ENCODE results near the gene CLEC12A.
"Not testable (repeated sequence)": the region's sequence is repeated elsewhere in the genome, so short reads cannot be mapped to it uniquely, and the experiment has no call there.

Gene CLEC12A

GRCh38 chr12:9973949-9974348 is 2.7 kb downstream of the CLEC12A start:
- DNase-seq: no peak

- DNase-seq: not testable (repeated sequence)
These were observed 3.5 kb downstream of the CLEC12A start for GRCh38 chr12:9974731-9975130.

- DNase-seq: no peak
These were observed 4.4 kb downstream of the CLEC12A start for GRCh38 chr12:9975614-9976013.

- DNase-seq: not testable (repeated sequence)
These were observed 5.4 kb downstream of the CLEC12A start for GRCh38 chr12:9976626-9977025.

GRCh38 chr12:9977916-9978315 is 6.7 kb downstream of the CLEC12A start:
- no peak for DNase-seq

GRCh38 chr12:9980126-9980525 is 8.9 kb downstream of the CLEC12A start:
- no peak for DNase-seq

GRCh38 chr12:9991876-9992275 is 20.7 kb downstream of the CLEC12A start:
- DNase-seq: no peak

GRCh38 chr12:9992296-9992695 is 21.1 kb downstream of the CLEC12A start:
- no peak for DNase-seq

- no peak for DNase-seq
These were observed 27.8 kb downstream of the CLEC12A start, which contains the start of gene CLEC1B for GRCh38 chr12:9999016-9999415. Gene CLEC1B (minus strand): TSS chr12:9999121. CDS start chr12:9999100, 21 bp downstream.

- no peak for DNase-seq
These were observed 30.1 kb downstream of the CLEC12A start for GRCh38 chr12:10001171-10001776.

GRCh38 chr12:10012630-10013330 is 41.6 kb downstream of the CLEC12A start:
- no peak for DNase-seq

- no peak for DNase-seq
These were observed 44.2 kb downstream of the CLEC12A start for GRCh38 chr12:10015450-10015849.

- no peak for DNase-seq
These were observed 45.7 kb downstream of the CLEC12A start for GRCh38 chr12:10016881-10017280.

GRCh38 chr12:10018386-10018785 is 47.2 kb downstream of the CLEC12A start:
- DNase-seq: no peak

GRCh38 chr12:10021342-10021741 is 50.1 kb downstream of the CLEC12A start:
- DNase-seq: no peak

- no peak for DNase-seq
These were observed 54.0 kb downstream of the CLEC12A start for GRCh38 chr12:10025236-10025635.

GRCh38 chr12:10026666-10027065 is 55.5 kb downstream of the CLEC12A start:
- not testable (repeated sequence) for DNase-seq

GRCh38 chr12:10027311-10027710 is 56.1 kb downstream of the CLEC12A start:
- DNase-seq: no peak

GRCh38 chr12:10027721-10028120 is 56.5 kb downstream of the CLEC12A start:
- no peak for DNase-seq

GRCh38 chr12:10030446-10030845 is 59.2 kb downstream of the CLEC12A start, which contains the start of gene CLEC9A:
Gene CLEC9A (plus strand): TSS chr12:10030682. CDS start chr12:10052688, 22,006 bp downstream.
- no peak for DNase-seq

- DNase-seq: no peak
These were observed 60.1 kb downstream of the CLEC12A start for GRCh38 chr12:10031321-10031720.

- DNase-seq: no peak
These were observed 60.6 kb downstream of the CLEC12A start for GRCh38 chr12:10031771-10032175.

- DNase-seq: no peak
These were observed 62.8 kb downstream of the CLEC12A start for GRCh38 chr12:10033783-10034545.

Data from CD4-positive, alpha-beta T cell treated with Interleukin-10 for 1 hour (primary cell).